Measurements from ENCODE around the gene AFF3. TPM values are rescaled to one million over a fixed set of nuclear protein-coding genes. Genes with fewer than 3 reads are reported as not detected.

The AFF3 gene
- total and polyA plus RNA-seq, 2 of the 8 experiments (the other 6 are each of a cell fraction or from before 2014, with no cell fraction given): 0.27 to 3.0 TPM

- H4K8ac ChIP-seq (ENCODE audit: extremely low read depth, insufficient read depth, low read length): no peak overlapping the region
- H3K4ac ChIP-seq (replicated peaks; ENCODE audit: insufficient read length, low read depth, low read length): no peak overlapping the region
- H4K5ac ChIP-seq (ENCODE audit: insufficient read length, low read depth, low read length): no peak overlapping the region
- H3K27ac ChIP-seq (ENCODE audit: low read depth, low read length): no peak overlapping the region
- no peaks in the 10 kb centered on the region for H3K79me1 ChIP-seq (ENCODE audit: low read depth, low read length)
- DNase-seq (ENCODE audit: low read depth in 1 of 2, low spot score in 2 of 2): no peak
- H2BK20ac ChIP-seq (ENCODE audit: low read length): no peak overlapping the region
- no peak overlapping the region for H2BK5ac ChIP-seq (ENCODE audit: low read depth, low read length)
- CTCF ChIA-PET (ENCODE audit: partially characterized antibody): interaction anchor here (0.6 to 1.5 kb wide), 6 partner anchors 12 to 221 kb away, joined by 3 to 5 read pairs (median 3); no protein-coding TSS in a partner anchor
- FAIRE-seq: no peak
- no peaks in the 10 kb centered on the region for H4K20me1 ChIP-seq (replicated peaks in 1 of 2; ENCODE audit: control insufficient read depth in 1 of 2, insufficient read depth in 2 of 2, low read length in 2 of 2)
- H2AK5ac ChIP-seq (ENCODE audit: low read depth, low read length): no peak overlapping the region
- no peaks in the 10 kb centered on the region for H3K79me2 ChIP-seq (ENCODE audit: control insufficient read depth in 1 of 2, insufficient read depth in 2 of 2, low read length in 2 of 2)
- 64% methylated on average over 12 of the region's 12 CpGs; no CpG with 5 or more reads in 1 of the 2 experiments for WGBS, 2 experiments (ENCODE audit: extremely low coverage in 1 of 2, insufficient coverage in 1 of 2, insufficient read length in 1 of 2, insufficient replicate concordance in 2 of 2, low coverage in 1 of 2, low lambda C conversion rate in 2 of 2, missing lambda C conversion rate in 1 of 2)
- POLR2A ChIA-PET (ENCODE audit: partially characterized antibody): no interaction called here
- no peak overlapping the region for H2AFZ ChIP-seq (ENCODE audit: low read length)
- no peak overlapping the region for H2BK12ac ChIP-seq (ENCODE audit: low read depth, low read length)
- no peak overlapping the region for H3K23ac ChIP-seq (ENCODE audit: insufficient read length)
- no peak overlapping the region; a peak in 1 of 4 replicates for H3K4me2 ChIP-seq (ENCODE audit: insufficient read depth in 1 of 2, low read depth in 2 of 2, low read length in 2 of 2)
- peaks cover 0 to 7% (median 0%) of the 10 kb centered on the region in 4 experiments; a peak in 1 of 7 replicates for H3K4me1 ChIP-seq (replicated peaks in 1 of 4; ENCODE audit: control insufficient read depth in 3 of 4, insufficient read depth in 4 of 4, low read length in 3 of 4)
- no peaks in the 10 kb centered on the region for H3K9me3 ChIP-seq (ENCODE audit: insufficient read depth in 2 of 2, low read depth in 1 of 2, low read length in 1 of 2)
- H2BK15ac ChIP-seq (ENCODE audit: low read length): no peak overlapping the region
- peaks cover 0 to 2% (median 0%) of the 10 kb centered on the region in 4 experiments; a peak in 1 of 7 replicates for H3K27me3 ChIP-seq (replicated peaks in 1 of 4; ENCODE audit: control insufficient read depth in 3 of 4, extremely low read depth in 1 of 4, insufficient read depth in 3 of 4, low read length in 3 of 4)
- H3K36me3 ChIP-seq (ENCODE audit: control insufficient read depth in 2 of 4, insufficient read depth in 4 of 4, low read length in 3 of 4): no peaks in the 10 kb centered on the region
- H3K23me2 ChIP-seq (ENCODE audit: low read depth, low read length): no peaks in the 10 kb centered on the region
- H3K14ac ChIP-seq (ENCODE audit: insufficient read length): no peak overlapping the region
- H3K9ac ChIP-seq (replicated peaks in 1 of 4; ENCODE audit: extremely low read depth in 1 of 4, low read depth in 3 of 4, low read length in 3 of 4): no peak overlapping the region
- H3K4me3 ChIP-seq (ENCODE audit: extremely low read depth in 1 of 4, insufficient read depth in 2 of 4, low read depth in 3 of 4, low read length in 4 of 4): no peak overlapping the region
- no peak for TF ChIP-seq NRF1 (IDR thresholded peaks at IDR 0.05; ENCODE audit: low read depth, low read length)
- TF ChIP-seq HDAC6 (IDR thresholded peaks at IDR 0.05; ENCODE audit: low read depth, low read length): no peak
- no peak for TF ChIP-seq ATF3 (IDR thresholded peaks at IDR 0.05; ENCODE audit: insufficient read depth, low read depth, low read length)
- no peak for TF ChIP-seq CHD2 (IDR thresholded peaks at IDR 0.05; ENCODE audit: low read length)
- no peak for TF ChIP-seq BCL11A (IDR thresholded peaks at IDR 0.05; ENCODE audit: low read depth in 2 of 2, low read length in 2 of 2)
- no peak for TF ChIP-seq SIX5 (IDR thresholded peaks at IDR 0.05; ENCODE audit: low read depth, low read length)
- TF ChIP-seq RBBP5 (IDR thresholded peaks at IDR 0.05; ENCODE audit: borderline replicate concordance, low read depth, low read length): no peak
- no peak for TF ChIP-seq TEAD4 (IDR thresholded peaks at IDR 0.05; ENCODE audit: low read depth, low read length)
- TF ChIP-seq CBX8 (IDR thresholded peaks at IDR 0.05; ENCODE audit: borderline replicate concordance, low read depth, low read length): no peak
- no peak for TF ChIP-seq POLR2A (IDR thresholded peaks at IDR 0.05; ENCODE audit: control extremely low read depth in 1 of 2, low read depth in 2 of 2, low read length in 2 of 2)
- no peak for TF ChIP-seq SRF (IDR thresholded peaks at IDR 0.05; ENCODE audit: low read depth, low read length)
- no peak overlapping the region; the same call in 1 of the 2 replicates for H3K18ac ChIP-seq (ENCODE audit: extremely low read depth, low read length)
- no peak overlapping the region for H4K91ac ChIP-seq (replicated peaks; ENCODE audit: insufficient read length, low read length)
- H2BK120ac ChIP-seq (replicated peaks; ENCODE audit: low read depth, low read length): no peak overlapping the region
- H3K56ac ChIP-seq (replicated peaks; ENCODE audit: insufficient read length, low read depth, low read length): no peak overlapping the region
Measured at GRCh38 chr2:100041946-100042345, 100.4 kb downstream of the AFF3 start.
